RWPE1 (cell line): Measurements from ENCODE around the gene RRP15.

Source experiments
- CTCF ChIA-PET: fragments of 350-600 bp; sonication (Branson Sonifier 250); formaldehyde crosslinking; extraction: SDS; loops from one replicate; lab custom pipeline; 2021; lab: Yijun Ruan, JAX
- POLR2A ChIA-PET: fragments of 400-600 bp; formaldehyde crosslinking; extraction: SDS; loops from one replicate; lab custom pipeline; 2020; ENCODE audit warnings: antibody characterized with exemption; ENCODE audit not compliant: low non-redundant PET; lab: Yijun Ruan, JAX
- DNase-seq: peaks from one replicate; pipeline ENCODE4 v3.0.0; 2012; ENCODE audit warnings: low spot score
- H3K27ac ChIP-seq: fragments of 450-650 bp; 2 replicates; pipeline ENCODE4 v1.5.1; 2017
- CTCF ChIP-seq: fragments of 450-650 bp; conservative IDR thresholded peaks from 2 replicates; pipeline ENCODE4 v1.5.1; 2017; ENCODE audit warnings: low read depth, mild to moderate bottlenecking

RRP15 gene

DNA sequence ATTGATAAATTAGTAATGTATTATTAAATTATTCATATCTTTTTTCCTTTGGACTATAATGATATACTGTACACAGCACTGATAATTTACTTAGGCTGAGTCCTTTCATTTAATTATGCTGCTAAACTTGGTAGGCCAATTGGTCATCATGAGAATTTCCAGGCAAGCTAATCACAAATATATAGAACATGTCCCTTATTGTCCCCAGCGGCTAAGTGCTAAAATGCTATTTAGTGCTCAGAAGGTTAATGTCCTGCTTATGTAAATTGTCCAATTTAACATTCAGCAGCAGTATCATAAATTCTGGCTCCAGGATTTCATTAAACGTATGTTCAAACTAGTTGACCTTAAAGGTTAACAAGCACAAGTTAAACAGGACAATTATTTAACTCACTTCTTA is 30.0 kb upstream of the RRP15 start:
- CTCF ChIA-PET: no interaction called here
- no peak for TF ChIP-seq CTCF
- H3K27ac ChIP-seq: no peak overlapping the region
- POLR2A ChIA-PET: no interaction called here
- DNase-seq: no peak

GRCh38 chr1:218257371-218257770 is 27.7 kb upstream of the RRP15 start:
- DNase-seq: no peak
- H3K27ac ChIP-seq: no peak overlapping the region
- no peak for TF ChIP-seq CTCF
- CTCF ChIA-PET: interaction anchor here (0.6 kb wide), 1 partner anchor 10 kb away, joined by 3 read pairs; no protein-coding TSS in a partner anchor
- POLR2A ChIA-PET: no interaction called here

DNA sequence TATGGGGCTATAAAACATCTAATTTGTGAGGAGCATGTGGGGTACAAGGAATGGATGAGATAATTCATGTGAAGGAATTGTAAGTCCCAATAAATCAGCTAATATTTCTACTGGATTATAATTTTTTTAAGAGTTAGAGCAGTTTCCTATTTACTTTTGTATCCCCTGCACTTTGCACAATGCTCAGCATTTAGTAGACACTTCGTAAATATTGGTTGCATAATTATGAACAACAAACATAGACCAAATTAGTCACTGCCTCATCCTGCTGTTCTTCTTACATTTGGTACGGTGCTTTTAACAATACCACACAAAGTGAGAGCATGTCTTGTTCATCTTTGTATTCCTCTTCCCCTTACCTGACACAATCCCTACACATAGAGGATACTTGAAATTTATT is 27.1 kb upstream of the RRP15 start:
- POLR2A ChIA-PET: no interaction called here
- CTCF ChIA-PET: no interaction called here
- DNase-seq: no peak
- H3K27ac ChIP-seq: no peak overlapping the region
- TF ChIP-seq CTCF: no peak

DNA sequence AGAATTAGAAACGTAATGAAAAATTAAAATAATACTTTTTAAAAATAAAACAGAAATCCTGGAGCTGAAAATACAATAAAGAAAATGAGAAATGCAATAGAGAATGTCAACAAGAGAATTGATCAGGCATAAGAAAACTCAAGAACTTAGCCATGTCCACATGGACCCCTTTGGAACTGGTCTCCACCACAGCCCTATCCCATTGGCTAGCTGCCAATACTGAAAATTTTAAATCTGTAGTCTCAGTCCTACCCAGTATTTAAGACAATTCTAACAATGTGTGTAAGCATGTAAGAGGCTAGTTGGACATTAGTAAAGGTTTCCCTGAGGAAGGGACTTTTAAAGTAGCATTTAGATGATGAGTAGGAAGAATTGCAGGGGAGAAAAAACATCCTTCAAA is 25.8 kb upstream of the RRP15 start:
- POLR2A ChIA-PET: no interaction called here

DNA sequence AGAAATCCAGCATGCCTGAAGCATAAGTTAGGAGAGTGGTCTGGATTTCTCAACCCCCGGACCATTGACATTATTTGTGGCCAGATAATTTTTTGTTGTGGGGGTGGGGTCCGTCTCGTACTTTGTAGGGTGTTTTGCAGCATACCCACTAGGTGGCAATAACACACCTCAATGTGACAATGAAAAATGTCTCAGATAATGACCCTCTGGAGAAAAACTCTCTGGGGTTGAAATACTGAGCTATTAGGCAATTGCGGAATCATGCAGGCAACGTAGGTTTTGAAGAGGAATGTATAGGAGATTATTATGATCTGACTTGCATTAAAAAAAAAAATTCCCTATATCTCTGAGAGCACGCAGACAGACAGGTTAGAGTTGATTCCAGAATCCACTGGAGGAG is 25.3 kb upstream of the RRP15 start:
- TF ChIP-seq CTCF: peak; percentile 28
- ChIA-PET CTCF (interaction anchor here (0.6 kb wide), 1 partner anchor 750 kb away, joined by 3 read pairs; no protein-coding TSS in a partner anchor), POLR2A (no interaction called here)
- H3K27ac ChIP-seq: no peak overlapping the region
- no peak for DNase-seq

More for the DNA sequence above, 25.8 kb upstream of the RRP15 start:
- no peak for DNase-seq
- CTCF ChIA-PET: no interaction called here
- no peak overlapping the region for H3K27ac ChIP-seq
- no peak for TF ChIP-seq CTCF

DNA sequence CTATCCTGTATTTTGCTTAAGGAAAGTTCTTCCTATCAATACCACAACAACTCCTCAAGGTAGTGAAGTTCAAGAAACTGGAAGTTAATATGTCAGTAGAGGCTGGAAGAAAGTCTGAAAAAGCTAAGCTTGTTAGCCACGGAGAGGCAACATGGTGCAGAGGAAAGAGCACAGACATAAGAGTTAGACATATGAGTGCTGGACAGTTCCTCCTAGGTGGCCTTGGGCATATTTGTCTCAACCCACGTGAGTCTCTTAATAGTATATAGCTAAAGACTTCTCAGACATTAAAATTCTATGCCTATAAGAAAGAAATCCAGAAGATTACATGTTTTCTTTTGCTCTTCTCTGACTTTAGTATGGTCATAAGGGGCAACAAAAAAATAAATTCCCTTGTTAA is 22.8 kb upstream of the RRP15 start:
- no peak for TF ChIP-seq CTCF
- no peak overlapping the region for H3K27ac ChIP-seq
- no peak for DNase-seq
- POLR2A ChIA-PET: no interaction called here
- CTCF ChIA-PET: interaction anchor here (0.7 kb wide), 1 partner anchor 138 kb away, joined by 3 read pairs; no protein-coding TSS in a partner anchor
